Endodermal cell (in vitro differentiated cells): ENCODE data around the gene C4orf50. TPM values are rescaled to one million over a fixed set of nuclear protein-coding genes. Genes with fewer than 3 reads are reported as not detected.

Experiments used
- DNase-seq: peaks from one replicate; pipeline ENCODE4 v3.0.0-alpha.2; 2017
- H3K27ac ChIP-seq: 2 replicates; pipeline ENCODE4 v1.5.1; 2013; ENCODE audit warnings: mild to moderate bottlenecking, low read depth, low read length, moderate library complexity
- H3K27me3 ChIP-seq: 2 replicates; pipeline ENCODE4 v1.6.1; 2013; ENCODE audit warnings: mild to moderate bottlenecking, low read length, moderate library complexity; ENCODE audit not compliant: insufficient read depth, control insufficient read depth, poor library complexity, severe bottlenecking
- H3K36me3 ChIP-seq: 2 replicates; pipeline ENCODE4 v1.7.0; 2013; ENCODE audit warnings: mild to moderate bottlenecking, low read length, moderate library complexity; ENCODE audit not compliant: control insufficient read depth, insufficient read depth
- H3K4me1 ChIP-seq: one replicate; pipeline ENCODE4 v1.7.0; 2013; ENCODE audit warnings: low read length; ENCODE audit not compliant: control insufficient read depth, insufficient read depth
- H3K4me3 ChIP-seq: 2 replicates; pipeline ENCODE4 v1.5.1; 2013; ENCODE audit warnings: mild to moderate bottlenecking, low read length, moderate library complexity
- H3K9ac ChIP-seq: 2 replicates; pipeline ENCODE4 v1.6.1; 2013; ENCODE audit warnings: mild to moderate bottlenecking, low read length, moderate library complexity; ENCODE audit not compliant: poor library complexity, severe bottlenecking; ENCODE audit errors: extremely low read depth
- H3K9me3 ChIP-seq: 2 replicates; pipeline ENCODE4 v1.6.1; 2013; ENCODE audit warnings: mild to moderate bottlenecking, low read length, moderate library complexity; ENCODE audit not compliant: control insufficient read depth
- H3K27ac Mint-ChIP-seq: 2 replicates; pipeline ENCODE4 v1.8.0; 2020; ENCODE audit warnings: mixed read lengths
- H3K27me3 Mint-ChIP-seq: 2 replicates; pipeline ENCODE4 v1.8.0; 2021; ENCODE audit warnings: mild to moderate bottlenecking, mixed read lengths; ENCODE audit not compliant: insufficient read depth
- H3K36me3 Mint-ChIP-seq: 2 replicates; pipeline ENCODE4 v1.8.0; 2020; ENCODE audit warnings: low read depth, mixed read lengths
- H3K4me1 Mint-ChIP-seq: 2 replicates; pipeline ENCODE4 v1.8.0; 2020; ENCODE audit warnings: mixed read lengths
- H3K4me3 Mint-ChIP-seq: 2 replicates; pipeline ENCODE4 v1.8.0; 2020; ENCODE audit warnings: mild to moderate bottlenecking, moderate library complexity, mixed read lengths
- H3K9me3 Mint-ChIP-seq: 2 replicates; pipeline ENCODE4 v1.8.0; 2020; ENCODE audit warnings: mild to moderate bottlenecking, mixed read lengths
- WGBS, 2 experiments: methylation state at CpG; one replicate each; pipeline versions ENCODE4 v1.1.5 to v1.1.7; 2013; ENCODE audit warnings: missing lambda C conversion rate in 2 of 2, mixed read lengths in 1 of 2; ENCODE audit not compliant: insufficient coverage in 1 of 2, insufficient read length in 1 of 2; 5-methylcytosine and 5-hydroxymethylcytosine counted together
- total RNA-seq, 2 donors: library from RNA; stranded (reverse); fragmentation: NEBNext Ultra II Directional in 1 of 2; extraction: Animal tissue kit (Norgen Biotek cat#: 25700) in 1 of 2; gene quantifications; 2 replicates in 1 of 2; 3 replicates in 1 of 2; pipeline ENCODE4 v1.2.1, GENCODE V29; 2021
- TF ChIP-seq, protein P1 (sequence below): fragments of 200-600 bp; sonication (generic); conservative IDR thresholded peaks from 2 replicates; pipeline ENCODE4 v1.5.0; 2021; ENCODE audit warnings: antibody characterized with exemption, mild to moderate bottlenecking

C4orf50 gene
- total RNA-seq, 2 donors from 2014 or later = 0.84 to 1.6 TPM

GRCh38 chr4:5931526-5931925, 86.7 kb downstream of the C4orf50 start:
- H3K4me3 Mint-ChIP-seq = no peak overlapping the region
- H3K9me3 ChIP-seq = no peaks in the 10 kb centered on the region
- WGBS, 2 experiments = 65 to 79% methylated on average over 2 to 9 of the region's 9 CpGs
- H3K27ac ChIP-seq = no peak overlapping the region
- peaks cover 11% of the 10 kb centered on the region for H3K27me3 Mint-ChIP-seq
- H3K9me3 Mint-ChIP-seq = no peaks in the 10 kb centered on the region
- no peak overlapping the region for H3K4me3 ChIP-seq
- H3K27me3 ChIP-seq = no peaks in the 10 kb centered on the region
- TF ChIP-seq, protein P1, sequence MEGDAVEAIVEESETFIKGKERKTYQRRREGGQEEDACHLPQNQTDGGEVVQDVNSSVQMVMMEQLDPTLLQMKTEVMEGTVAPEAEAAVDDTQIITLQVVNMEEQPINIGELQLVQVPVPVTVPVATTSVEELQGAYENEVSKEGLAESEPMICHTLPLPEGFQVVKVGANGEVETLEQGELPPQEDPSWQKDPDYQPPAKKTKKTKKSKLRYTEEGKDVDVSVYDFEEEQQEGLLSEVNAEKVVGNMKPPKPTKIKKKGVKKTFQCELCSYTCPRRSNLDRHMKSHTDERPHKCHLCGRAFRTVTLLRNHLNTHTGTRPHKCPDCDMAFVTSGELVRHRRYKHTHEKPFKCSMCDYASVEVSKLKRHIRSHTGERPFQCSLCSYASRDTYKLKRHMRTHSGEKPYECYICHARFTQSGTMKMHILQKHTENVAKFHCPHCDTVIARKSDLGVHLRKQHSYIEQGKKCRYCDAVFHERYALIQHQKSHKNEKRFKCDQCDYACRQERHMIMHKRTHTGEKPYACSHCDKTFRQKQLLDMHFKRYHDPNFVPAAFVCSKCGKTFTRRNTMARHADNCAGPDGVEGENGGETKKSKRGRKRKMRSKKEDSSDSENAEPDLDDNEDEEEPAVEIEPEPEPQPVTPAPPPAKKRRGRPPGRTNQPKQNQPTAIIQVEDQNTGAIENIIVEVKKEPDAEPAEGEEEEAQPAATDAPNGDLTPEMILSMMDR = no peak
- peaks cover 17% of the 10 kb centered on the region for H3K4me1 Mint-ChIP-seq
- no peak overlapping the region for H3K27ac Mint-ChIP-seq
- H3K36me3 ChIP-seq = no peaks in the 10 kb centered on the region
- H3K4me1 ChIP-seq = no peaks in the 10 kb centered on the region
- peak; percentile 50 for DNase-seq
- H3K36me3 Mint-ChIP-seq = no peaks in the 10 kb centered on the region
- H3K9ac ChIP-seq = no peak overlapping the region

DNA sequence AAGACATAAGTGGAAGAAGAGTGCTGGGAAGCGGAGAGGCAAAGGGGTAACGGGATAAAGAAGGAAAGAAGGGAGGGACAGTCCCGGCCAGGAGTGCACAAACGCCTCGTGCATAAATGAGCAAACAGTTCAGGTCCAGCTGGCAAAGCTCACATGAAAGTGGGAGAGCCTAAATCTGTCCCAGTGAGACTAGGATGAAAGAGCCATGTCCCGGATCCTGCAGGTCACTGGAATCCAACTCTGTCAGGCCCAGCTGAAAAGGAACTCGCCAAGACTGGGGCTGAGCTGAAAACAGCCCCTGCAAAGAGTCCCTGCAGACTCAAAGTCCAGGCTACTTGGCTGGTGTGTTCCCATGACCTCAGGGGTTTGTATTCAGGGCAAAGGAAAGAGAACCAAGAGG, 87.4 kb downstream of the C4orf50 start:
- DNase-seq = peak; percentile 45
- Histone ChIP-seq H3K4me1 (no peaks in the 10 kb centered on the region), H3K9ac (no peak overlapping the region), H3K9me3 (no peaks in the 10 kb centered on the region), H3K27me3 (no peaks in the 10 kb centered on the region), H3K36me3 (no peaks in the 10 kb centered on the region), H3K4me3 (no peak overlapping the region), H3K27ac (no peak overlapping the region)
- 90 to 92% methylated on average over 7 of the region's 7 CpGs for WGBS, 2 experiments
- H3K36me3 Mint-ChIP-seq = no peaks in the 10 kb centered on the region
- H3K4me3 Mint-ChIP-seq = no peak overlapping the region
- no peaks in the 10 kb centered on the region for H3K9me3 Mint-ChIP-seq
- TF ChIP-seq, protein P1 = no peak
- no peak overlapping the region for H3K27ac Mint-ChIP-seq
- peaks cover 17% of the 10 kb centered on the region for H3K4me1 Mint-ChIP-seq
- H3K27me3 Mint-ChIP-seq = peaks cover 11% of the 10 kb centered on the region

- no peaks in the 10 kb centered on the region for H3K4me1 ChIP-seq
- no peaks in the 10 kb centered on the region for H3K9me3 ChIP-seq
- no peaks in the 10 kb centered on the region for H3K36me3 ChIP-seq
- WGBS, 2 experiments = 94 to 100% methylated on average over 2 to 8 of the region's 8 CpGs
- Mint-ChIP-seq H3K36me3 (no peaks in the 10 kb centered on the region), H3K27ac (no peak overlapping the region), H3K4me3 (no peak overlapping the region), H3K27me3 (peaks cover 11% of the 10 kb centered on the region), H3K9me3 (no peaks in the 10 kb centered on the region), H3K4me1 (peaks cover 17% of the 10 kb centered on the region)
- peak; percentile 24 for DNase-seq
- no peak overlapping the region for H3K4me3 ChIP-seq
- TF ChIP-seq, protein P1 = no peak
- no peak overlapping the region for H3K27ac ChIP-seq
- no peak overlapping the region for H3K9ac ChIP-seq
- no peaks in the 10 kb centered on the region for H3K27me3 ChIP-seq
Measured at GRCh38 chr4:5930456-5930855, 87.8 kb downstream of the C4orf50 start.
